ENCODE measurements around the gene DIO2. TPM values are rescaled to one million over a fixed set of nuclear protein-coding genes. Genes with fewer than 3 reads are reported as not detected.

The DIO2 gene
- total and polyA plus RNA-seq, 2 of the 8 experiments (the other 6 are each of a cell fraction or from before 2014, with no cell fraction given), result 0.03 to 0.65 TPM

GRCh38 chr14:80231702-80232101 is 20.4 kb upstream of the DIO2 start:
- POLR2A ChIA-PET (ENCODE audit: partially characterized antibody), result no interaction called here
- no peak for DNase-seq (ENCODE audit: low read depth in 1 of 2, low spot score in 2 of 2)
- TF ChIP-seq NRF1 (IDR thresholded peaks at IDR 0.05; ENCODE audit: low read depth, low read length), result no peak
- no peak for TF ChIP-seq SP2 (IDR thresholded peaks at IDR 0.05; ENCODE audit: low read length)
- TF ChIP-seq JUN (IDR thresholded peaks at IDR 0.05; ENCODE audit: low read depth, low read length), result no peak
- no peak for TF ChIP-seq NANOG (IDR thresholded peaks at IDR 0.05; ENCODE audit: insufficient read depth, low read depth, low read length, poor library complexity, severe bottlenecking)
- no peak for TF ChIP-seq ATF3 (IDR thresholded peaks at IDR 0.05; ENCODE audit: insufficient read depth, low read depth, low read length)
- TF ChIP-seq TBP (IDR thresholded peaks at IDR 0.05; ENCODE audit: low read depth, low read length), result no peak
- no peak for TF ChIP-seq RFX5 (IDR thresholded peaks at IDR 0.05; ENCODE audit: borderline replicate concordance, low read depth, low read length)
- TF ChIP-seq SUZ12 (IDR thresholded peaks at IDR 0.05; ENCODE audit: low read length), result no peak
- TF ChIP-seq POLR2AphosphoS5 (IDR thresholded peaks at IDR 0.05; ENCODE audit: low read depth, low read length), result no peak

More at GRCh38 chr14:80231702-80232101, 20.4 kb upstream of the DIO2 start:
- Histone ChIP-seq H2BK12ac (ENCODE audit: low read depth, low read length) (no peak overlapping the region), H3K18ac (ENCODE audit: extremely low read depth, low read length) (no peak overlapping the region), H3K14ac (ENCODE audit: insufficient read length) (no peak overlapping the region), H3K56ac (replicated peaks; ENCODE audit: insufficient read length, low read depth, low read length) (no peak overlapping the region), H3K9ac (replicated peaks in 1 of 4; ENCODE audit: extremely low read depth in 1 of 4, low read depth in 3 of 4, low read length in 3 of 4) (no peak overlapping the region), H4K5ac (ENCODE audit: insufficient read length, low read depth, low read length) (no peak overlapping the region), H2AFZ (ENCODE audit: low read length) (no peak overlapping the region), H2BK15ac (ENCODE audit: low read length) (no peak overlapping the region), H4K91ac (replicated peaks; ENCODE audit: insufficient read length, low read length) (no peak overlapping the region), H3K4me2 (ENCODE audit: insufficient read depth in 1 of 2, low read depth in 2 of 2, low read length in 2 of 2) (no peak overlapping the region), H2BK5ac (ENCODE audit: low read depth, low read length) (no peak overlapping the region), H3K36me3 (ENCODE audit: control insufficient read depth in 2 of 4, insufficient read depth in 4 of 4, low read length in 3 of 4) (0 out of 8 replicates have a peak, but pooled peaks cover 0 to 3% (median 0%) of the 10 kb centered on the region in 4 experiments), H3K79me2 (ENCODE audit: control insufficient read depth in 1 of 2, insufficient read depth in 2 of 2, low read length in 2 of 2) (no peaks in the 10 kb centered on the region), H2AK5ac (ENCODE audit: low read depth, low read length) (no peak overlapping the region), H3K27me3 (replicated peaks in 1 of 4; ENCODE audit: control insufficient read depth in 3 of 4, extremely low read depth in 1 of 4, insufficient read depth in 3 of 4, low read length in 3 of 4) (no peaks in the 10 kb centered on the region), H3K23me2 (ENCODE audit: low read depth, low read length) (no peaks in the 10 kb centered on the region), H3K4ac (replicated peaks; ENCODE audit: insufficient read length, low read depth, low read length) (no peak overlapping the region), H4K8ac (ENCODE audit: extremely low read depth, insufficient read depth, low read length) (no peak overlapping the region), H2BK120ac (replicated peaks; ENCODE audit: low read depth, low read length) (no peak overlapping the region), H2BK20ac (ENCODE audit: low read length) (no peak overlapping the region), H3K4me3 (ENCODE audit: extremely low read depth in 1 of 4, insufficient read depth in 2 of 4, low read depth in 3 of 4, low read length in 4 of 4) (no peak overlapping the region), H3K27ac (ENCODE audit: low read depth, low read length) (no peak overlapping the region), H4K20me1 (replicated peaks in 1 of 2; ENCODE audit: control insufficient read depth in 1 of 2, insufficient read depth in 2 of 2, low read length in 2 of 2) (no peaks in the 10 kb centered on the region), H3K79me1 (ENCODE audit: low read depth, low read length) (no peaks in the 10 kb centered on the region), H3K23ac (ENCODE audit: insufficient read length) (no peak overlapping the region), H3K4me1 (replicated peaks in 1 of 4; ENCODE audit: control insufficient read depth in 3 of 4, insufficient read depth in 4 of 4, low read length in 3 of 4) (no peaks in the 10 kb centered on the region), H3K9me3 (ENCODE audit: insufficient read depth in 2 of 2, low read depth in 1 of 2, low read length in 1 of 2) (peaks cover 9 to 21% of the 10 kb centered on the region in 2 experiments; a peak in 3 of 4 replicates)
- FAIRE-seq, result no peak
- WGBS, 2 experiments (ENCODE audit: extremely low coverage in 1 of 2, insufficient coverage in 1 of 2, insufficient read length in 1 of 2, insufficient replicate concordance in 2 of 2, low coverage in 1 of 2, low lambda C conversion rate in 2 of 2, missing lambda C conversion rate in 1 of 2), result 89% methylated on average over 2 of the region's 2 CpGs; no CpG with 5 or more reads in 1 of the 2 experiments
- CTCF ChIA-PET (ENCODE audit: partially characterized antibody), result no interaction called here
